ENCODE results near the gene ARMC2.

The ARMC2 gene

DNA sequence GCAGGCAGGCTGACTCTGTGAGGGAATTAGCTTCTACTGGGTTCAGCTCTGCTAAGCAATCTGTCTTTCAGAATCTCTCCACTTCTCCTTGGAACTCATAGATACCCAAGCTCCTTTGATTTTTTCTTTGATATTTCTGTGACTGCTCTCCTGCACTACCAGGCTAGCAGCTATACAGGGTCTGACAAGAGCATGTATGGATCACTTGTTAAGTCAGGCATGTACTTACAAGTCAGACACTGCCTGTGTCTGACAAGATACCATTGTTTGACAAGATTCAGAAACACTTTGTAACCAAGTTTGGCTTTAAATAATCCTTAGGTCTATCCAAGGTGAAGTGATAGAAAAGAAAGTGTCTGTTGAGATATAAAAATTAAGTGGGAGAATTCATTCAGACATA, 167.0 kb downstream of the ARMC2 start:
- DNase-seq (ENCODE audit: low read depth) = no peak

DNA sequence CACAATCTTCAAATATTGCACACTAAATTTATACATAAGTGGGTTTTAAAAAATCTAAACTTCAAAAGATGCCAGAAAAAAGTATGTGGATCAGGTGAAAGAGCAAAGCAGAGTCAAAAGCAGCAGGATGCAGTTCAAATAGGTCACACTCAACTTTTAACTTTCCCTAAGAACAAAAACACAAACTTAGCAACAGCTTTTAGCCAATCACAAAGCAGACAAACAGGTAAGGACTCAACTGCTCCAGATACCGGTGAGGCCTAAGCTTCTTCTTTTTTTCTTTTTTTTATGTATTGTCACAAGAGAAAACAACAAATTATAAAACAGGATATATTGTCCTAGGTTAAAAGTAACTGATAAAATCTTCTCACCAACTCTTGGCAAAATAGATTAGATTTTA, 171.7 kb downstream of the ARMC2 start:
- DNase-seq (ENCODE audit: low read depth) = no peak

DNA sequence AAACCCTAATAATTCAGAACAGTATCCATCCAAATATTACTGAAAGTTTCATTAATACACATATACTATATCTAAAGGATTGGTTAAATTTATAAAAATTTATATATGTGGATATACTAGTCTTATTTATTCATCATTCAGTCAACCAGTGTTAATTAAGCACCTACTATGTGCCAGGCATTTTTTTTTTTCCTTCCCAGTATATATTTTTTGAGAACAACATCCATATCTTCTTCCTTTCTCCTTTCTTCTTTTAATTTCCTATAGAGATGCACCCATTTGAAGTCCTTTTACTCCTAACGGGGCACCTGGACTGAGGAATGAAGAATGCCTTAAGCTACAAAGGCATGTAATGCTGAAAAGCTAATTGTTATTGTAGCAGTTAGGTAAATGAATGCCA, 173.6 kb downstream of the ARMC2 start:
- no peak for DNase-seq (ENCODE audit: low read depth)

DNA sequence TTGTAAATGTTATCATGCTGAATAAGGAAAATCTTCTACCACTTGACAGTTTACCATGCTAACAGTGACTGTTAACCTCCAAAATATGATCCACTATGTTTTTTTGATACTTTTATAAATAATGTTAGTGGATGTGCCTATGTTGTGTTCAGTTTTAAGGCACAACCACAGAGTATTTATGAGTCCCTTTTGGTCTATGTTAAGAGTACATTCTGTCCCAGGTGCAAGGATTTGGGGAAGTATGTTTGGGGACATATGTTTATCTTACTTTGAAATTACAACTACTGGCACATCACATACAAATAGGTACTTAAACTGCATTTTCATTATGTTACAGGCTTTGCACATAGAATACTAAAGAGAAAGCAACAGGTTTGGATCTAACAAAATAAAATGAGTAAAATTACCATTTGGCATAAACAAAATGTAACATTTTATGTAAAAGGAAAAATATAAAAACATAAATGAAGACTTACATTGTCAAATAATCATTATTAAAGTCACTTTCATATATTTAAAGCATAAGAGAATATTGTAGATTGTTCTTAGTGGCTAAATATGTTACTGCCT, 175.2 kb downstream of the ARMC2 start:
- no peak for DNase-seq (ENCODE audit: low read depth)
